Heart left ventricle (tissue), 16 donors: ENCODE results near the gene ADIPOQ. TPM values are rescaled to one million over a fixed set of nuclear protein-coding genes. Genes with fewer than 3 reads are reported as not detected.
A peak's percentile ranks its signal among the peaks of the same experiment; 100 is the strongest.
"Not testable (repeated sequence)": the region's sequence is repeated elsewhere in the genome, so short reads cannot be mapped to it uniquely, and the experiment has no call there.

Experiments
- ATAC-seq, 4 donors: fragments of 200-7000 bp; cut with Tn5 transposase; one replicate each; pipeline ENCODE4 v1.9.1; 2020 to 2022; ENCODE audit warnings: moderate library complexity in 4 of 4, mild to moderate bottlenecking in 3 of 4, moderate number of reproducible peaks in 1 of 4
- DNase-seq, 5 donors: peaks; one replicate each; pipeline ENCODE4 v3.0.0-alpha.2; 2020
- H3K27ac ChIP-seq, 12 donors: fragments of 200-600 bp; sonication (generic) in 4 of 12; one replicate each; pipeline versions ENCODE4 v1.5.0 to v1.8.0; 2016 to 2022; ENCODE audit warnings: mild to moderate bottlenecking in 2 of 12
- H3K27me3 ChIP-seq, 9 donors: fragments of 200-600 bp; sonication (generic) in 2 of 9; one replicate each; pipeline versions ENCODE4 v1.5.1 to v1.8.0; 2016 to 2022; ENCODE audit warnings: mild to moderate bottlenecking in 3 of 9
- H3K36me3 ChIP-seq, 9 donors: fragments of 200-600 bp; sonication (generic) in 2 of 9; one replicate each; pipeline versions ENCODE4 v1.5.0 to v1.8.0; 2018 to 2022; ENCODE audit warnings: mild to moderate bottlenecking in 2 of 9
- H3K4me1 ChIP-seq, 12 donors: fragments of 200-600 bp; sonication (generic) in 4 of 12; one replicate each; pipeline versions ENCODE4 v1.5.0 to v1.8.0; 2016 to 2022; ENCODE audit warnings: mild to moderate bottlenecking in 3 of 12
- H3K4me3 ChIP-seq, 12 donors: fragments of 200-600 bp; sonication (generic) in 4 of 12; one replicate each; pipeline versions ENCODE4 v1.5.0 to v1.8.0; 2017 to 2022; ENCODE audit warnings: mild to moderate bottlenecking in 9 of 12, moderate library complexity in 4 of 12
- H3K9me3 ChIP-seq, 12 donors: fragments of 200-600 bp; sonication (generic) in 4 of 12; one replicate each; pipeline versions ENCODE4 v1.5.0 to v1.8.0; 2016 to 2022; ENCODE audit warnings: mild to moderate bottlenecking in 1 of 12
- CTCF ChIP-seq, 12 donors: fragments of 200-600 bp; sonication (generic) in 4 of 12; IDR thresholded peaks; one replicate each; pipeline versions ENCODE4 v1.5.0 to v1.8.0; 2018 to 2022; ENCODE audit warnings: antibody characterized with exemption in 12 of 12, mild to moderate bottlenecking in 5 of 12
- POLR2A ChIP-seq, 2 donors: fragments of 450-650 bp; IDR thresholded peaks; one replicate each; pipeline ENCODE4 v1.6.1; 2017; ENCODE audit warnings: antibody characterized with exemption in 2 of 2, mild to moderate bottlenecking in 2 of 2, moderate library complexity in 2 of 2
- WGBS, 4 donors: extraction: QIAGEN DNeasy Blood & Tissue Kit in 2 of 4; methylation state at CpG; one replicate each; pipeline versions ENCODE4 v1.1.5 to v1.1.7; 2013 to 2018; 5-methylcytosine and 5-hydroxymethylcytosine counted together
- intact Hi-C, 10 donors: fragments of 100-400 bp; cut with DNase I; formaldehyde crosslinking; loops; one replicate each; pipeline versions ENCODE4 v1.11.1 to v1.14.2; 2022
- polyA plus RNA-seq, 2 donors: library from polyadenylated mRNA; stranded (reverse); fragments of 200-250 nt; gene quantifications; one replicate each; pipeline ENCODE4 v1.2.3, GENCODE V29; 2013
- total RNA-seq, 9 donors: library from RNA; depleted of rRNA in 2 of 9; stranded (reverse); fragments of >200 nt in 2 of 9; fragmentation: NEBNext Ultra II Directional in 3 of 9; extraction: Animal tissue kit (Norgen Biotek cat#: 25700) in 3 of 9; gene quantifications; one replicate each; pipeline versions ENCODE4 v1.1.0 to v1.2.4, GENCODE V29; 2016 to 2023
- donor health status: ischemic (EF 13 %, LVEDD 7.1; RV severe dilation, severe dysfunction).
- donor health status: healthy with polysubstance abuse.
- donor health status: DM: no; HTN: yes; CAD: no.
- donor health status: DM: no; HTN: no; CAD: no.
- donor health status: ischemic (EF 25% LVEDD 6.9; RV normal size, moderate dysfunction).
- donor health status: ischemic (EF 25% LVEDD 5.7; RV mildly dilated, moderate dysfunction).
- donor health status: healthy.
- donor health status: DM: yes; HTN: yes; CAD: no.
- donor health status: ischemic (EF 35%, LVEDD 5.7; RV mildly dilated, moderate dysfunction).
- donor health status: nonischemic (EF 11% LVEDD 7.7; RV severe dilation, severe dysfunction).
- donor health status: DM: yes; HTN: yes; CAD: no.
- donor health status: PGD.
- donor health status: ischemic (EF 29% LVEDD 5.4; RV normal size, mild dysfunction).
- donor health status: nonischemic (EF 23%, LVEDD 6.1; RV moderate dilation, normal function).

Gene ADIPOQ
- total and polyA plus RNA-seq, 11 donors: 0.12 to 113 (median 1.8) TPM

GRCh38 chr3:186852994-186853393, 10.5 kb downstream of the ADIPOQ start:
- Histone ChIP-seq H3K4me3 (no peak overlapping the region), H3K9me3 (peaks cover 0 to 4% (median 0%) of the 10 kb centered on the region in 12 donors), H3K27me3 (no peaks in the 10 kb centered on the region), H3K4me1 (no peaks in the 10 kb centered on the region), H3K36me3 (no peaks in the 10 kb centered on the region), H3K27ac (no peak overlapping the region)
- ATAC-seq (peak in 1 of 4 donors; percentile 18), DNase-seq (no peak)
- intact Hi-C loops: loop anchor here in 8 of 10 donors (5.0 to 10.0 kb wide), 6 partner anchors 72 to 309 kb away; partner anchors contain the start of gene ST6GAL1 (in 1 of the 8)
- no peak for TF ChIP-seq POLR2A (IDR thresholded peaks at IDR 0.05)
- TF ChIP-seq CTCF (IDR thresholded peaks at IDR 0.05): no peak
- WGBS, 4 donors: 89 to 92% (median 91%) methylated on average over 5 to 6 of the region's 6 CpGs

GRCh38 chr3:186854146-186854545, 11.6 kb downstream of the ADIPOQ start:
- no peak for ATAC-seq
- H3K36me3 ChIP-seq: no peaks in the 10 kb centered on the region
- intact Hi-C loops: loop anchor here in 8 of 10 donors (5.0 to 10.0 kb wide), 6 partner anchors 71 to 308 kb away; partner anchors contain the start of gene ST6GAL1 (in 1 of the 8)
- no peak overlapping the region for H3K27ac ChIP-seq
- DNase-seq: no peak
- H3K27me3 ChIP-seq: no peaks in the 10 kb centered on the region
- no peak for TF ChIP-seq POLR2A (IDR thresholded peaks at IDR 0.05)
- no peak for TF ChIP-seq CTCF (IDR thresholded peaks at IDR 0.05)
- peaks cover 0 to 16% (median 0%) of the 10 kb centered on the region in 12 donors for H3K9me3 ChIP-seq
- 95 to 98% (median 96%) methylated on average over 8 of the region's 8 CpGs for WGBS, 4 donors
- no peak overlapping the region for H3K4me3 ChIP-seq
- no peaks in the 10 kb centered on the region for H3K4me1 ChIP-seq

GRCh38 chr3:186854954-186855353, 12.4 kb downstream of the ADIPOQ start:
- no peaks in the 10 kb centered on the region for H3K36me3 ChIP-seq
- no peak overlapping the region for H3K27ac ChIP-seq
- no peaks in the 10 kb centered on the region for H3K27me3 ChIP-seq
- intact Hi-C loops: loop anchor here in 8 of 10 donors (5.0 to 10.0 kb wide), 6 partner anchors 70 to 307 kb away; partner anchors contain the start of gene ST6GAL1 (in 1 of the 8)
- TF ChIP-seq CTCF (IDR thresholded peaks at IDR 0.05) (no peak), POLR2A (IDR thresholded peaks at IDR 0.05) (no peak)
- WGBS, 4 donors: 0 to 4% (median 0%) methylated on average over 1 of the region's 1 CpG
- H3K9me3 ChIP-seq: peaks cover 0 to 24% (median 0%) of the 10 kb centered on the region in 12 donors
- ATAC-seq (no peak), DNase-seq (no peak)
- H3K4me3 ChIP-seq: no peak overlapping the region
- no peaks in the 10 kb centered on the region for H3K4me1 ChIP-seq

- no peak for DNase-seq
- H3K4me3 ChIP-seq: no peak overlapping the region
- H3K9me3 ChIP-seq: peaks cover 0 to 25% (median 0%) of the 10 kb centered on the region in 12 donors
- no peak overlapping the region for H3K27ac ChIP-seq
- intact Hi-C loops: loop anchor here in 4 of 10 donors (10.0 kb wide), 3 partner anchors 67 to 207 kb away; no protein-coding TSS in a partner anchor
- 80 to 85% (median 80%) methylated on average over 4 of the region's 4 CpGs for WGBS, 4 donors
- H3K27me3 ChIP-seq: no peaks in the 10 kb centered on the region
- ATAC-seq: no peak
- H3K36me3 ChIP-seq: no peaks in the 10 kb centered on the region
- TF ChIP-seq POLR2A (IDR thresholded peaks at IDR 0.05) (no peak), CTCF (IDR thresholded peaks at IDR 0.05) (no peak)
- no peaks in the 10 kb centered on the region for H3K4me1 ChIP-seq
These were observed 15.2 kb downstream of the ADIPOQ start for GRCh38 chr3:186857743-186858142.

GRCh38 chr3:186865215-186865853, 22.8 kb downstream of the ADIPOQ start:
- intact Hi-C loops: not testable (repeated sequence)

GRCh38 chr3:186866095-186866494, 23.6 kb downstream of the ADIPOQ start:
- H3K36me3 ChIP-seq, H3K27me3 ChIP-seq, ATAC-seq, DNase-seq, H3K4me3 ChIP-seq, intact Hi-C loops, H3K27ac ChIP-seq, H3K9me3 ChIP-seq: not testable (repeated sequence)
- no CpG with 5 or more reads among the region's 5 CpGs for WGBS, 4 donors
- H3K4me1 ChIP-seq: peaks cover 0 to 20% (median 9%) of the 10 kb centered on the region in 12 donors

More at GRCh38 chr3:186865215-186865853, 22.8 kb downstream of the ADIPOQ start:
- not testable (repeated sequence) for H3K27ac ChIP-seq, DNase-seq, H3K27me3 ChIP-seq, H3K4me3 ChIP-seq, H3K36me3 ChIP-seq, H3K9me3 ChIP-seq, ATAC-seq
- WGBS, 4 donors: no CpG with 5 or more reads among the region's 13 CpGs
- H3K4me1 ChIP-seq: peaks cover 0 to 12% (median 2%) of the 10 kb centered on the region in 12 donors
